Stimulated activated effector memory CD8-positive, alpha-beta T cell treated with anti-CD3 and anti-CD28 coated beads, Interleukin-12 subunit alpha, Interleukin-12 subunit beta, amount 100 ng/mL, for 72 hours (primary cell): ENCODE data around the gene RBBP9.
"Not testable (repeated sequence)": the region's sequence is repeated elsewhere in the genome, so short reads cannot be mapped to it uniquely, and the experiment has no call there.

Experiments used
- ATAC-seq: fragments of 150-1000 bp; cut with Tn5 transposase; 2 replicates; pipeline ENCODE4 v1.10.0; 2021
- DNase-seq, 2 donors: peaks; one replicate each; pipeline ENCODE4 v3.0.0; 2021 to 2022; ENCODE audit warnings: low spot score in 2 of 2
- H3K27ac Mint-ChIP-seq: one replicate; pipeline ENCODE4 v1.8.0; 2022; ENCODE audit warnings: mild to moderate bottlenecking, mixed read lengths
- H3K36me3 Mint-ChIP-seq: one replicate; pipeline ENCODE4 v1.8.0; 2022; ENCODE audit warnings: mild to moderate bottlenecking, mixed read lengths
- H3K4me1 Mint-ChIP-seq: one replicate; pipeline ENCODE4 v1.8.0; 2022; ENCODE audit warnings: mixed read lengths
- H3K4me3 Mint-ChIP-seq: one replicate; pipeline ENCODE4 v1.8.0; 2022; ENCODE audit warnings: mild to moderate bottlenecking, mixed read lengths
- H3K9me3 Mint-ChIP-seq: one replicate; pipeline ENCODE4 v1.8.0; 2022; ENCODE audit warnings: mixed read lengths

RBBP9 gene

DNA sequence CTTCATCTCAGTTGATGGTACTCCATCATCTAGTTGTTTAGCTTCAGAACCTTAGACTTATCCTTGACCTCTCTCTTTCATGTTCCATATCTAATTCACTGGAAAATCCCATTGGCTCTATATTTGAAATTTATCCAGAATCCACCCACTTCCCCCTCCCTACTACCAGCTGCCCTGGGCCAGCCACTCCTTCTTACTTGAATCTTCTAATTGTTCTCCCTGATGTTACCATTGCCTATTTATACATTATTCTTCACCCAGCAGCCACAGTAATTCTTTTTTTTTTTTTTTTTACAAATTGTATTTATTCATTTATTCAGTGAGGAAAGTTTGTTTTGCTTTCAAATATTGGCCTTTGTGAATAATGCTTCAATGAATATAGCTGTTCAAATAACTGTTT lies 18.9 kb upstream of the RBBP9 start:
- no peak overlapping the region for H3K4me3 Mint-ChIP-seq
- no peak overlapping the region for H3K27ac Mint-ChIP-seq

DNA sequence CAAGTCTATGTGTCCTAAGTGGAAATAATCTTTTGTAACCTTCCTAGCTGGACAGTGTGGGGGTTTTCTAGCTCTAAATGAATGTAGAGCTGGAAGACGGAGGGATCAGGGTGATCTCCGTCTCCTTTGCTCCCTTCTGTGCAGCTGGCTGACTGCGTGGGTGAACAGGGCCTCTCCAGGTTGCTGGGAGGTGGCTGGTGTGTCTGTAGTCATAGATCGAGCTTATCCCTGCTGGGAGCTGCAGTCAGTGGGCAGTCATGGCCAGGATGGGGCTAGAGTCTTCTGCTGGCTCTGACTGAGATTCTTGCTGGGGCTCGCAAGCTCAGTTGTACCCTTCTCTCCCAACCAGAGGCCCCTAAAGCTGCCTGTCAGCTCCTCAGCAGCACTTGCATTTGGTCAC lies 17.1 kb upstream of the RBBP9 start:
- ATAC-seq = no peak
- Mint-ChIP-seq H3K4me3 (no peak overlapping the region), H3K36me3 (no peaks in the 10 kb centered on the region), H3K9me3 (no peaks in the 10 kb centered on the region), H3K4me1 (peaks cover 16% of the 10 kb centered on the region), H3K27ac (no peak overlapping the region)
- DNase-seq = no peak

More for the DNA sequence above, 18.9 kb upstream of the RBBP9 start:
- DNase-seq = no peak
- ATAC-seq = no peak
- Mint-ChIP-seq H3K4me1 (peaks cover 7% of the 10 kb centered on the region), H3K9me3 (no peaks in the 10 kb centered on the region), H3K36me3 (no peaks in the 10 kb centered on the region)

DNA sequence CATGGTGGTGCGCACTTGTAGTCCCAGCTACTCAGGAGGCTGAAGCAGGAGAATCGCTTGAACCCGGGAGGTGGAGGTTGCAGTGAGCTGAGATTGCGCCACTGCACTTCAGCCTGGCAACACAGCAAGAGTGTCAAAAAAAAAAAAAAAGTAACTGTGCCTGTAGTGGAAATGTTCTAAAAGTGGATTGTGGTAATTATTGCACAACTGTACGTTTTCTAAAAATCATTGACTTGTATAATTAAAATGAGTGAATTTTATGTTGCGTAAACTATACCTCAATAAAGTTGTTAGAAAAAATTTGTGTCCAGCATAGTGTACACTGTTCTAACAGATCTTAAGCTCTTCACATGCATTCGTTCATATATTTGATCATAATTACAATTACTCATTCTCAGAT lies 16.2 kb upstream of the RBBP9 start:
- Mint-ChIP-seq H3K9me3 (no peaks in the 10 kb centered on the region), H3K4me3 (no peak overlapping the region), H3K4me1 (peaks cover 25% of the 10 kb centered on the region), H3K36me3 (no peaks in the 10 kb centered on the region), H3K27ac (no peak overlapping the region)
- no peak for ATAC-seq
- no peak for DNase-seq

DNA sequence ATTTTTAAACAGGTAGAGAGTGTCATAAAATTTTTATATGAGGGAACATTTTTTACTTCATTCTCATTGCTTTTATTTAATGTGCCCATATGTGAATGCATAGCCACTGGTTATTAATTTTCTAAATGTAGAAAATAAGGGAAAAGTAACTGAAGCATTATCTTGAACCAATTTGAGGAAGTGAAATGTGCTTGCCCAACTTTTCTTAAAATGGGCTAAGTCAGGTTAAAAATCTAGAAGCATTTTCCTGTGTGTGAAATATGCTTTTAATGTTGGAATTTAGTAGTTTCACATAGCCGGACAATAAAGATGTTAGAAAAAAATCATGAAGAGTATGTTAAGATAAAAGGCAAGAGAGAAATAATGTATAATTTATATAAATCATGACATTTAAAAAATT lies 14.5 kb upstream of the RBBP9 start:
- DNase-seq = no peak
- no peak for ATAC-seq
- no peak overlapping the region for H3K27ac Mint-ChIP-seq
- H3K9me3 Mint-ChIP-seq = no peaks in the 10 kb centered on the region
- no peak overlapping the region for H3K4me3 Mint-ChIP-seq
- H3K4me1 Mint-ChIP-seq = peaks cover 42% of the 10 kb centered on the region
- peaks cover 14% of the 10 kb centered on the region for H3K36me3 Mint-ChIP-seq

DNA sequence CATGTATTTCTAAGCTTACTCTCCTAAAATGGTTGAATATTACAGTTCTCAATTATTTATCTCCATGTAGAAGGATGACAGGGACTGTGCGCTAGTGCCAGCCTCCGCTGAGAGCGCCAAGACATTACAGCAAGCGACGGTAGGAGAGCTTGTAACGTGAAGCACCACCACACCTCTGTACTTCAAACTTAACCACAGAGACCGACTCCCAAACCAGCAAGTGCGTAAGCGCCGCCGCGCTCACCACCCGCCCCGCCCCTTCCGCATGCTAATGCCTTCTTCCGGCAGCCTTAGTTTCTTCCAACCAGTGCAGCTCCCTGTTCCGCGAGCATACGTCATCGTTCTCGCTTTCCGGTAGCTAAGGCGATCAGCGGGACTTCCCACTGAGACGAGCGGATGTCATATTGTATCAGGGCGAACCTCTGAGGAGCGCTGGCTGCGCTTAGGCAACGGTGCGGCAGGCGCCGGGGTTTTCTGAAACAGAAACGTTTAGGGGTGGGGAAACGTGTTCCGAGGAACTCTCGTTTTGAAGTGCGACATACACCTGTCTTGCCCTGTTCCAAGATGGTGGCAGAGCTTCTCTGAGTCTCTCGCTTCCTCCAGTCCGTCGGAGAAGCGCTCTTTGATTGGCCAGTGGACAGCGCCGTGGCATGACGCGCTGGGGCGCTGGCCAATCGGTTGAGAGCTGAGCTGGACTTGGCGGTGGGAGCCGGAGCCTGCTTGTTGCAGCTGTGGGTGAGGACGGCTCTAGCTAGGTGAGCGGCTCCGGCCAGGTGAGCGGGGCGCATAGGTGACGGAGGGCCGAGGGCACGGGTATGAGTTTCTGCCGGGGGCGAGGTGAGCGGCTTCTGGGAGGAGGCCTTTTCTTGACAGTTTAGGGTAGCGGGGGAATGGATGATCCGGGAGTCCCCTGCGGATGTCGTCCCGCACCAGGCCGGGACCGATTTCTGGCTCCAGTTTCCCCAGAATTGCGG lies 10.5 kb upstream of the RBBP9 start, which contains the start of gene SEC23B:
Gene SEC23B (plus strand): TSS at position 723 of the 974 bp plus-strand sequence. CDS start 2,896 bp downstream, outside the sequence.
- no peaks in the 10 kb centered on the region for H3K9me3 Mint-ChIP-seq
- ATAC-seq = peak; percentile 95
- peak within 1 kb of the TSS; percentile 100 for H3K4me3 Mint-ChIP-seq
- DNase-seq = peak; percentile 87 to 98
- peak within 1 kb of the TSS; percentile 100 for H3K27ac Mint-ChIP-seq
- peaks cover 42% of the 10 kb centered on the region for H3K4me1 Mint-ChIP-seq
- H3K36me3 Mint-ChIP-seq = peaks cover 14% of the 10 kb centered on the region

DNA sequence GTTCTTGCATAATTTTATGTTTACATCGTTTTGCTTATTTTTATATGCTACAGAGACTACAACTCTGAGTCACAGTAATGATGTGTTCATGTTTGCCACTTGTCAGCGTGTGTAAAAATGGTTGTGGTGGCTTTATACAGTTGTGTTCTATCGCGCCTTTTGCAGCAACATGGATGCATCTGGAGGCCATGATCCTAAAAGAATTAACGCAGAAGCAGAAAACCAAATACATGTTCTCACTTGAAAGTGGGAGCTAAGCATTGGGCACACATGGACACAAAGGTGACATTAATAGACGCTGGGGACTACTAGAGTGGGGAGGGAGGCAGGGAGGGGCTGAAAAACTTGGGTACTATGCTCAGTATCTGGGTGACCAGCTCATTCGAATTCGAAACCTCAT lies 9.7 kb upstream of the RBBP9 start:
- DNase-seq (peak in 1 of 2 donors; percentile 64), ATAC-seq (no peak)
- Mint-ChIP-seq H3K9me3 (no peaks in the 10 kb centered on the region), H3K4me3 (peak overlapping the region; percentile 100), H3K27ac (peak overlapping the region; percentile 100), H3K4me1 (peaks cover 42% of the 10 kb centered on the region), H3K36me3 (peaks cover 14% of the 10 kb centered on the region)

DNA sequence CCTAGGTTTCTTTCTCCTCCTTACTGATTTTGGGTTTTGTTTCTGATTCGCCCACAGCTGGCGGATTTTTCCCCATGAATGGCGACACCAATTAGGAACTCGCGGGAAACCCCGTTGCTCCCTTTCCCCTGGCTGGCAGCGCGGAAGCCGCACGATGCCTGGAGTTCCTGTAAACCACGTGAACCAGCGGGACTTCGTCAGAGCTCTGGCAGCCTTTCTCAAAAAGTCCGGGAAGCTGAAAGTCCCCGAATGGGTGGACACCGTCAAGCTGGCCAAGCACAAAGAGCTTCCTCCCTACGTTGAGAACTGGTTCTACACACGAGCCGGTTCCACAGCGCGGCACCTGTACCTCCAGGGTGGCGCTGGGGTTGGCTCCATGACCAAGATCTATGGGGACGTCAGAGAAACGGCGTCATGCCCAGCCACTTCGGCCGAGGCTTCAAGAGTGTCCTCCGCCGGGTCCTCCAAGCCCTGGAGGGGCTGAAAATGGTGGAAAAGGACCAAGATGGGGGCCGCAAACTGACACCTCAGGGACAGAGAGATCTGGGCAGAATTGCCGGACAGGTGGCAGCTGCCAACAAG lies 7.5 kb upstream of the RBBP9 start:
- no peak for ATAC-seq
- Mint-ChIP-seq H3K36me3 (peaks cover 14% of the 10 kb centered on the region), H3K4me1 (peaks cover 34% of the 10 kb centered on the region), H3K9me3 (no peaks in the 10 kb centered on the region), H3K27ac (no peak overlapping the region), H3K4me3 (no peak overlapping the region)
- no peak for DNase-seq

DNA sequence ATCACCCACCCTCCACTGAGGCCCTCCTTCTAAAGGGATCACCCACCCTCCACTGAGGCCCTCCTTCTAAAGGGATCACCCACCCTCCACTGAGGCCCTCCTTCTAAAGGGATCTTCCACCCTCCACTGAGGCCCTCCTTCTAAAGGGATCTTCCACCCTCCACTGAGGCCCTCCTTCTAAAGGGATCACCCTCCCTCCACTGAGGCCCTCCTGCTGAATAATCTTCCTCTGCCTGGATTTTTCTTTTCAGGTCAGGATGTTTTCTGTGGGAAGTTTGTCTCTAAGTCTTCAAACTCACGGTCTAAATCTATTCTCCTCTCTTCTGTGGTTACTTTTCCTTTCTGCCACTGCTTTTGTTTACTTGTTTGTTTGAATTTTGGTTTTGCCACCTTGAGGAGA lies 4.6 kb upstream of the RBBP9 start:
- ATAC-seq, H3K27ac Mint-ChIP-seq, H3K4me1 Mint-ChIP-seq, H3K4me3 Mint-ChIP-seq, H3K36me3 Mint-ChIP-seq, H3K9me3 Mint-ChIP-seq, DNase-seq: not testable (repeated sequence)

DNA sequence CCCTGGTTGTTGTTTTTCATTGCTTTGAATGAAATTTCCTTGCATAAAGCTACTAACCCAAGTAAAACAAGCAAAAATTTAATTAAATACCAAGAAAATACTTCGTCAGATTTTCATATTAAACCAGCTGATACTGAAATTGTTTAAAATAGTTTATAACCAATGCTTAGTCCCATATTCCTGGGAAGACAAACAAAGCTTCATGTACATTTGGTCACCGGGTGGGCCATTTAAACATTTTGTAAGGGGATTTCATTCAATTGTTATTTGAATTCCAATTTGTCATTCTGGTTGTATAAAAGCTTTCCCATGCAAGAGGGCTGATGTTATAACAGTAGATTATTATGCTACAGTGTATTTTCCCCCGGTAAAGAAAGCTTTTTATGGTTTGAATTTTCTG lies 578 bp upstream of the RBBP9 start:
- H3K27ac Mint-ChIP-seq = peak overlapping the region; percentile 90
- ATAC-seq (no peak), DNase-seq (no peak)
- H3K9me3 Mint-ChIP-seq = no peaks in the 10 kb centered on the region
- peak overlapping the region; percentile 95 for H3K4me3 Mint-ChIP-seq
- H3K36me3 Mint-ChIP-seq = peaks cover 10% of the 10 kb centered on the region
- peaks cover 15% of the 10 kb centered on the region for H3K4me1 Mint-ChIP-seq

DNA sequence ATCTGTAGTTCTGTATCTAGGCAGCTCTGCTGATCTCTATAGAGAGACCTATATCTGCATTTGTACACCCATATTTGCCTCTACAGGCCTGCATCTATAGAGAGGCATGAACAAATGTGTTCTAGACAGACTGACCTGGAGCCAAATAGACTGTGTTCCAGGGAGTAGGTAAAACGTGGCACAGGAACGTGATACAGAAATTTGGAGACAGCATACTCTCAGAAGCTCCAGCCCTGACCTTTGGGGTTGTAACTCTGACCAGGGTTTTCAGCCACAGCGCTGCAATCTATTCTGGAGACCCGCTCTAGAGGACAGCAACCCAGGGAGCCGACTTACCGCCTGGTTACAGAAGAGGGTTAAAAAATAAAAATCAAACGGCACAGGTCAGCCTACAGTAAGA lies 983 bp downstream of the RBBP9 start:
- Mint-ChIP-seq H3K4me1 (peaks cover 15% of the 10 kb centered on the region), H3K36me3 (peaks cover 26% of the 10 kb centered on the region), H3K9me3 (no peaks in the 10 kb centered on the region), H3K27ac (no peak overlapping the region), H3K4me3 (peak overlapping the region; percentile 95)
- no peak for DNase-seq
- ATAC-seq = no peak

DNA sequence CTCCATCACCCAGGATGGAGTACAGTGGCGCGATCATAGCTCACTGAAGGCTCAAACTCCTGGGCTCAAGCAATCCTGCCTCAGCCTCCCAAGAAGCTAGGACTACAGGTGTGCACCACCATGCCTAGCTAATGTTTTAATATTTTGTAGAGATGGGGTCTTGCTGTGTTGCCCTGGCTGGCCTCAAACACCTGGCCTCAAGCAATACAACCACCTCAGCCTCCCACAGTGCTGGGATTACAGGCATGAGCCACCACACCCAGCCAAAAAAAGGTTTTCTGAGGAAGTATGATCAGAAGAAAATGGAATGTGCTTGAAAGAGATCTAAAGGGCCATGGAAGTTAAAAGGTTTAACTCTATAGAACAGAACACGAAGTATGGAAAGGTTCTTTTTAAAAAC lies 8.7 kb downstream of the RBBP9 start:
- Mint-ChIP-seq H3K9me3 (no peaks in the 10 kb centered on the region), H3K4me3 (no peak overlapping the region), H3K36me3 (peaks cover 82% of the 10 kb centered on the region), H3K4me1 (peaks cover 2% of the 10 kb centered on the region), H3K27ac (no peak overlapping the region)
- no peak for ATAC-seq
- DNase-seq = no peak

DNA sequence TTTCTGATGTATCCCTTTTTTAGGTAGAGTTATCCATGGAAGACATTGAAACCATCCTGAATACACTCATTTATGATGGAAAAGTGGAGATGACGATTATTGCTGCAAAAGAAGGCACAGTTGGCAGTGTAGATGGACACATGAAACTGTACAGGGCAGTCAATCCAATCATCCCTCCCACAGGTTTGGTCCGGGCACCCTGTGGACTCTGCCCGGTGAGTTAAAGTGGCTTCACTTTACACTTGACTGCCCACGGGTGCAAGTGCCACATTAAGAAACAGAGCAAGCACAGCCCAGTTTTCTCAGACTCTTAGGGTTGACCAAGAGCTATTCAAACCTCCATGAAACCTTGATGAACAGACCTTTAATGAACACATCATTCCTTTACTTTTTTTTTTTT lies 15.4 kb downstream of the RBBP9 start:
- ATAC-seq = no peak
- H3K36me3 Mint-ChIP-seq = peaks cover 79% of the 10 kb centered on the region
- H3K9me3 Mint-ChIP-seq = no peaks in the 10 kb centered on the region
- H3K4me3 Mint-ChIP-seq = no peak overlapping the region
- H3K4me1 Mint-ChIP-seq = no peaks in the 10 kb centered on the region
- no peak for DNase-seq
- H3K27ac Mint-ChIP-seq = peak overlapping the region; percentile 57

DNA sequence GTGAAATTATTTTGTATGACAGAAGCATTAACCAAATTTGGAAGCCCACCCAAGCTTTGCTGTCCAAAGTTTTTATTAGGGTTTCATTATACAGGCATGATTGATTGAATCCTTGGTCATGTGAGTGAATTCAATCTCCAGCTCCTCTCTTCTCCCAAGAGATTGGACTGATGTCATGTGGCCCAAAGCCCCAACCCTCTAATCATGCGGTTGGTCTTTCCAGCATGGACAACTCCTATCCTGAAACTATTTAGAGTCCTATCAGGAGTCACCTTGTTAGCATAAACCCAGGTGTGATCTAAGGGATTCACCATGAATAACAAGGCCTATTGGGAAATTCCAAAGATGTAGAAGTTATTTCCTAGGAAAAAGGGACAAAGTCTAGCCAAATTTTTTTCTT lies 19.2 kb downstream of the RBBP9 start:
- Mint-ChIP-seq H3K36me3 (peaks cover 85% of the 10 kb centered on the region), H3K4me3 (no peak overlapping the region), H3K27ac (no peak overlapping the region), H3K9me3 (no peaks in the 10 kb centered on the region), H3K4me1 (no peaks in the 10 kb centered on the region)
- DNase-seq = no peak
- no peak for ATAC-seq

DNA sequence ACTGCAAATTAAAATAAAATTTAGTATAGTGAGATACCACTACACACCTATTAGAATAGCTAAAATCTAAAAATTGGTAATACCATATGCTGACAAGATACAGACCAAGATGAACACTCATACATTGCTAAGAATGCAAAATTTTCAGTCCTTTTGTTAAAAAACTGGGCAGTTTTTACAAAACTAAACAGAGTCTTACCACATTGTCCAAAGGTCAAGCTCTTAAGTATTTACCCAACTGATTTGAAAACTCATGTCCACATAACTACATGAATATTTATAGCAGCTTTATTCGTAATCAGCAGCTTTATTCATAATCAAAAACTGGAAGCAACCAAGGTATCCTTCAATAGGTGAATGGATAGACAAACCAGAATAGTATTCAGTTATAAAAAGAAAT lies 19.8 kb downstream of the RBBP9 start:
- Mint-ChIP-seq H3K4me1 (no peaks in the 10 kb centered on the region), H3K9me3 (no peaks in the 10 kb centered on the region), H3K27ac (no peak overlapping the region), H3K36me3 (peaks cover 80% of the 10 kb centered on the region), H3K4me3 (no peak overlapping the region)
- ATAC-seq (no peak), DNase-seq (no peak)

DNA sequence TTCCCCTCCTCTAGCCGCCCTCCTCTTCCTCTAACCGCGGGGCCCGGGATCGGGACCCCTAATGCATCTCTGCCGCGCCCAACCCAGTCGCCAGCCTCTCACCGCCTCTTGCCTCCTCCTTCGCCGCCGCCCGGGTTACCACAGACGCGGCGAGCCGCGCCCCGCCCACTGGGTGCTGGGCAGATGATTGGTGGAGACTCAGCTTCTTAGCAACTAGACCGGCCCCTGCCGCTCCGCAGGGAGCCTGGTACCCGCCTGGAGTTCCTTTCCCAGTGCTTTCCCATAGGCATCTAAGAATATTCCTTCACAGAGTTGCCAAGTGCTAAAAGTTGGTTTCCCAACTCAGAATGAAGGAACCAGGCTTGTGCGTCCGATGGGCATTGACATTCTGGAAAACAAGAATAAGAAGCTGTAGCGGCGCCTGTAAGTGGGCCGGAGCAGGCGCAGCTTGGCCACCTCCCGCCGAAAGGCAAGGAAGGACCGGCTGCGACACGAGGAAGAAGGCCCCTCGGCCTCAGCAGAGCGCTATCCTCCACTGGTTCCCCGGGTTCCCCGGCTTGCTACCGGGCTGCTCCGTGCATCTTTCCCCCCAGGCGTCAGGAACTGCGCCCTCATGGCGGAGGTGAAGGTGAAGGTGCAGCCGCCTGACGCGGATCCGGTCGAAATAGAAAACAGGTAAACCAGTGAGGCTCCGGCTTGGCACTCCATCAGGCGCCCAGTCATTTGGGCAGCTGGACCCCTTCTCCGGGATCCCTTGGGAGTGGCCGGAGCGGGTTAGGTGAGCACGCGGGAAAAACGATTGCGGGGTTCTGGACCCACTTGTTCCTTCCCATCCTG lies 29.9 kb downstream of the RBBP9 start, which contains the start of the genes DZANK1 and POLR3F:
Gene DZANK1 (minus strand): TSS at position 137 of the 837 bp plus-strand sequence. CDS start 1,672 bp downstream, outside the sequence.
Gene POLR3F (plus strand): TSS at position 497 of the 837 bp plus-strand sequence. CDS start 117 bp downstream, at position 614.
- Mint-ChIP-seq H3K4me3 (peak within 1 kb of the TSS; percentile 97), H3K27ac (peak within 1 kb of the TSS; percentile 99), H3K36me3 (peaks cover 33% of the 10 kb centered on the region), H3K4me1 (peaks cover 24% of the 10 kb centered on the region), H3K9me3 (no peaks in the 10 kb centered on the region)
- ATAC-seq = peak; percentile 99
- peak; percentile 87 to 94 for DNase-seq
